Measurements from ENCODE around the gene EIF4H. TPM values are rescaled to one million over a fixed set of nuclear protein-coding genes. Genes with fewer than 3 reads are reported as not detected.
"Not testable (repeated sequence)": the region's sequence is repeated elsewhere in the genome, so short reads cannot be mapped to it uniquely, and the experiment has no call there.

EIF4H gene
- total RNA-seq, 1 donor from 2014 or later, result 308 TPM

DNA sequence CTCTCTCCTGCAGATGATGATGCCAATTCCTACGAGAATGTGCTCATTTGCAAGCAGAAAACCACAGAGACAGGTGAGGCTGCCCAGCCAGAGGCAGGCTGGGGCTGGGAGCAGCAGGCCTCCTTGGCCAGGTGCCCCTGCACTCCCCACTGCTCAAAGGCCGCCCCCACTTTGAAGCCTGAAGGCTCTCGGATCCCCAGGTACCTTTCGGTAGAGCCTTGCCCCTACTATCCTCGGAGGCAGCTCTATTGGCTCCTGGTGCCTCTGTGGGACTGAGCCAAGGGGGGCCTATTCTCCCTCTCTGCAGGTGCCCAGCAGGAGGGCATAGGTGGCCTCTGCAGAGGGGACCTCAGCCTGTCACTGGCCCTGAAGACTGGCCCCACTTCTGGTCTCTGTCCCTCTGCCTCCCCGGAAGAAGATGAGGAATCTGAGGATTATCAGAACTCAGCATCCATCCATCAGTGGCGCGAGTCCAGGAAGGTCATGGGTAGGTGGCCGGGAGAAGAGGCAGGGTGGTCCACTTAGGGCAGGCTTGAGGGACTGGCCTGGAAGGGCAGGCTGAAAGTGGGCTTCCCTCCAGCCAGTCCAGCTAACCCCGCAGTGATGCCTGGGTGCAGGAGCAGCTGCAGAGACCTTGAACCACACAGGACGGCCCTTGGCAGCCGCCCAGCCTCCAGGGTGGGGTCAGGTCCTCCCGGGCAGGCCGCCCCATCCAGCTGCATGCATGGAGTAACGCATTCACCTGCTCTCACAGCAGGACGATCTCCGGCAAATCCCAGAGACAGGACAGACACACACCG, 49.8 kb downstream of the EIF4H start:
- DNase-seq (ENCODE audit: low read depth), result peak; percentile 46

DNA sequence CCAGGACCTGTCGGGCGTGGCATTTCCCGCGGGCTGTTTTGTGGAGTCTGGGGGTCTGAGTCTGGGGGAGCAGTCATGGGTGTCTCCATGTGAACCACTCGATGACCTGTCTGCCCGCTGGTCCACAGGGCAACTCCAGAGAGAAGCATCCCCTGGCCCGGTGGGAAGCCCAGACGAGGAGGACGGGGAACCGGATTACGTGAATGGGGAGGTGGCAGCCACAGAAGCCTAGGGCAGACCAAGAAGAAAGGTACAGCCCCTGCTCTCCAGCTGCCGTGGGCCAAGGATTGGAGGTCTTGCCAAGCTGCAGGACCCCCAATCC, 50.3 kb downstream of the EIF4H start:
- DNase-seq (ENCODE audit: low read depth), result no peak

DNA sequence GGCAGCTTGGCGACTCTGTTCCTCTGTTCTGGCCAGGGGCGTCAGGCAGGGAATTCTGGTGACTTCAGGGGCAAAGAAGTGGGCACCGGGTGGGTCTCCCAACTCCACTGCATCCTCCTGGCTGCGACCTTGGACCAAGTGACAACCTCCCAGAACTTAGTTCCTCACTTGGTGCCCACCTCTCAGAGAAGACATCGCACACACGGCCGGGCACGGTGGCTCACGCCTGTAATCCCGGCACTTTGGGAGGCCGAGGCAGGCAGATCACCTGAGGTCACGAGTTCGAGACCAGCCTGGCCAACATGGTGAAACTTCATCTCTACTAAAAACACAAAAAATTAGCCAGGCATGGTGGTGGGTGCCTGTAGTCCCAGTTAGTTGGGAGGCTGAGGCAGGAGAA, 50.8 kb downstream of the EIF4H start:
- not testable (repeated sequence) for DNase-seq (ENCODE audit: low read depth)

DNA sequence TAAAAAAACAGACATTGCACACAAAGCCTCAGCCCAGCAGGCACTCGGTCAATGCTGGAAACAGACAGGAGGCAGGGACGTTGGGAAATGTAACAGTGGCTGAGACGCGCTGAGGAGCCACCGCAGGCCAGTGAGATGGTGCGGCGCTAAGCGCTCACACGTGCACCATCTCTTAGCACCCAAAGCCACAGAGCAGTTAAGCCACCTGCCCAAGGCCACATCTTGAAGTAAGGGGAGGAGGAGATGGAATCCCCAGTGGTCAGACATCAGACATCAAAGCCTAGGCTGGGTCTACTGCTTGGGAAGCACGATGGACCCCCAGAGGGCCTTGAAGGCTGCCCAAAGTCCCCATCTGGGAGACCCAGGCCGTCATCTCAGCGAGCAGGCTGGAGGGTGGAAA, 51.2 kb downstream of the EIF4H start:
- no peak for DNase-seq (ENCODE audit: low read depth)

DNA sequence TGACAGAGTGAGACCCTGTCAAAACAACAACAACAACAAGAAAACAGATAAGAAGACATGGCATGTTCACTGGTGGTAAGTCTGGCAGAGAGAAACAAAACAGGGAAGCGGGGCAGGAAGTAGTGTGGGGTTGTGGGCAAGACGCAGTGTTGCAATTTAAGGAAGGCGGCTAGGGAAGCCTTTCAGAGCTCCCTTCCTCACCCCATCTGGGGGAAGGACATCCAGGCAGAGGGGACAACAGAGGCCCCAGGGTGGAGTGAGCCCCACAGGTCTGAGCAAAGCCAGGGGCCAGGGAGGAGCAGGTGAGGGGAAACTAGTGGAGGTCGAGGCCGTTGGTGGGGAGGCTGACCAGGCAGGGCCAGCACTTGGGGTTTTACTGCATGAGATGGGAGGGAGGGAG, 52.5 kb downstream of the EIF4H start:
- DNase-seq (ENCODE audit: low read depth), result no peak

DNA sequence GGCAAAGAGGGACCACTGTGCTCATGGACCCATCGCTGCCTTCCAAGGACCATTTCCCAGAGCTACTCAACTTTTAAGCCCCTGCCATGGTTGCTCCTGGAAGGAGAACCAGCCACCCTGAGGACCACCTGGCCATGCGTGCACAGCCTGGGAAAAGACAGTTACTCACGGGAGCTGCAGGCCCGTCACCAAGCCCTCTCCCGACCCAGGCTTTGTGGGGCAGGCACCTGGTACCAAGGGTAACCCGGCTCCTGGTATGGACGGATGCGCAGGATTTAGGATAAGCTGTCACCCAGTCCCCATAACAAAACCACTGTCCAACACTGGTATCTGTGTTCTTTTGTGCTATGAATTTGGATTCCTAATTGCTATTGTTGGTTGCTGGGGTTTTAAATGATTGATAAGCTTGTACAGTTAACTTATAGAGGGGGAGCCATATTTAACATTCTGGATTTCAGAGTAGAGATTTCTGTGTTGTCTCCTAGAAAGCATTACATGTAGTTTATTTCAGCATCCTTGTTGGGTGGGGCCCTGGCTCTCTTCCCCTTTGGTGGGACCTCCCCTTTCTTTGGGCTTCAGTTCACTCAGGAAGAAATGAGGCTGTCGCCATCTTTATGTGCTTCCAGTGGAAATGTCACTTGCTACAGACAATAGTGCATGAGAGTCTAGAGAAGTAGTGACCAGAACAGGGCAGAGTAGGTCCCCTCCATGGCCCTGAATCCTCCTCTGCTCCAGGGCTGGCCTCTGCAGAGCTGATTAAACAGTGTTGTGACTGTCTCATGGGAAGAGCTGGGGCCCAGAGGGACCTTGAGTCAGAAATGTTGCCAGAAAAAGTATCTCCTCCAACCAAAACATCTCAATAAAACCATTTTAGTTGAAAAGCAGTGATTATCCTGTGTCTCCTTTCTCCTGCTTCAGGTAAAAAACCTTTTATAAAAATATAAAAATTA, 55.1 kb downstream of the EIF4H start:
- DNase-seq (ENCODE audit: low read depth), result no peak

DNA sequence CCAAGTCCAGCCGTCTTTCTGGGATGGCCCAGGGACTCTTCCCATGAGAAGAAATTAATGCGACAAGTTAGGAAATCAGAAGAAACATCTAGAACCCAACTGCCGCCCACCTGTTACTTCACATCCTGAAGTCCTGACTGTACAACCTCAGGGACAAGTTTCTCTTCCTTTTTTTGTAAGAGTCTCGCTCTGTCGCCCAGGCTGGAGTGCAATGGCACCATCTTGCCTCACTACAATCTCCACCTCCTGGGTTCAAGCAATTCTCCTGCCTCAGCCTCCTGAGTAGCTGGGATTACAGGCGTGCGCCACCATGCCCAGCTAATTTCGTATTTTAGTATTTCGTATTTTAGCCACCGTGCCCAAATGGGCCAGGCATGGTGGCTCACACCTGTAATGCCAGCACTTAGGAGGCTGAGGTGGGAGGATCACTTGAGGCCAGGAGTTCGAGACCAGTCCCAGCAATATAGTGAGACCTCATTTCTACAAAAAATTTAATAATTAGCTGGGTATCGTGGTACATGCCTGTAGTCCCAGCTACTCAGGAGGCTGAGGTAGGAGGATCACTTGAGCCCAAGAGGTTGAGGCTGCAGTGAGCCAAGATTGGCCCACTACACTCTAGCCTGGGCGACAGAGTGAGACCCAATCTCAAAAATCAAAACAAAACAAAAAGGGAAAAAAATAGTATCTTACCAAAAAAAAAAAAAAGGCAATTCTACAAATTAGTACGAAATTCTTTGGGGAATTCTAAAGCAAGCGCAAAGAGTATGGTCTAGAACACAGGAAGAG, 56.5 kb downstream of the EIF4H start:
- DNase-seq (ENCODE audit: low read depth), result no peak

DNA sequence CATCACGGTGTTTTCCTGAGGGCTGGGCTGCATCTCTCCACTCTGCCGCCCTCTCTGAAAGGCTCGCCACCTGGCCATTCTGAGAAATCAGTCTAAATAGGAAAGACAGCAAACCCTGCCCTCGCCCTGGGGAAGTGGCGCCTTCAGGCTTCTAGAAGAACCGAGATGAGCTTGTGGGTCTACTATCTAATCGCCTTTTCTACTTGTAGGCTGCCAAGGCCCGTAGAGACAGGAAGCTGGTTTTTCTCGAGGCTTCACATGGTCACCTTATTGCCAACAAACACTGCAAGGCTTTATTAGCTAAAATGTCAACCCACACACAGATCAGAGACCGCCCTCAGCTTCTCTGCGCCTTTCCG, 57.1 kb downstream of the EIF4H start:
- DNase-seq (ENCODE audit: low read depth), result no peak

DNA sequence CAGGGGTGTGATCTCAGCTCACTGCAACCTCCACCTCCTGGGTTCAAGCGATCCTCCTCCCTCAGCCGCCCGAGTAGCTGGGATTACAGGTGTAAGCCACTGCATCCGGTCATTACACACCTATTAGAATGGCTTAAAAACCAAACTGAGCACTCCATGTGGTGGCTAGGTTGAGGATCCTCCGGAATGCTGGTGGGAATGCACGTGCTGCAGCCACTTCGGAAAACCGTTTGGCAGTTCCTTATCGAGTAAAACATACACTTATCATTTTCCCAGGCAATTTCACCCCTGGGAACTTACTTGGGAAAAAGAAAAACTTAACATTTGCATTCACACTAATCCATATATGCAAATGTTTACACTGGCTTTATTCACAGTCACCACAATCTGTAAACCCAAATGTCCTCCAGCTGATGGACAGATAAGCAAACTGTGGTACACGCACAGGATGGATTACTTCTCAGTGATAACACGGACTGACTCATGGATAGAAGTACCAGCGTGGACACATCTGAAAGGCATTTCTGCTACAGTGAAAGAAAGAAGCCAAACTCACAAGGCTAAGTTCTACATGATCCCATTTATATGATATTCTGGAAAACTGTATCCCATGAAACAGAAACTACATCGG, 59.6 kb downstream of the EIF4H start:
- DNase-seq (ENCODE audit: low read depth), result no peak

DNA sequence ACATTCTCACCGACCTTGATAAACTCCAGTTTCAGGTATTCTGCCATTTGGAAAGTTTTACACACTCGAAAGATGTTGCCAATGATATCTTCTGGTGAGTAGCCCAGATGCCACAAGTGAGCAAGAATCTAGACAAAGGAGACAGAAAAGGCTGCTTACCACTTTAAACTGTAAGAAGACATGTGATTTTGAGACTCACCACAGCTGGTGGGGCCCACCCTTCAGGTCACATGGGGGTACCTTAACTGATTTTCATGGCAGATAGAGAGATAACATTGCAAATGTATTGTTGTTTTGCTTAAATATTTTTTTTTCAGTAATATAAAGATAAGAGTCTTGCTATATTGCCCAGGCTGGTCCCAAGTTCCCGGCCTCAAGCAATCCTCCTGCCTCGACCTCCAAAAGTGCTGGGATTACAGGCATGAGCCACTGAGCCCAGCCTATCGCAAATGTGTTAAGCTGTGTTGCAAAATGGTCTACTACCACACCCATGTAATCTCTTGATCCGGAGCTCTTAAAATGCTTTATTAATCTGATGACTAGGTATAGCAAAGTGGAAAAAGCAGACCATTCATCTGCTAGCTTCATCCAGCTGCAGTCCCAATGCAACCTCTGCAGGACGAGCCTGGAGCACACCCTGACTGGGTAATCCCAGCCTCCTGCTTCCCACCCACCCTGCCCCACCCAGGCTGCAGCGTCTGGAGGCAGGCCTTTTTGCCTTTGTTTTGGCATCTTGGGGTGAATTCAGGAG, 61.5 kb downstream of the EIF4H start:
- no peak for DNase-seq (ENCODE audit: low read depth)

DNA sequence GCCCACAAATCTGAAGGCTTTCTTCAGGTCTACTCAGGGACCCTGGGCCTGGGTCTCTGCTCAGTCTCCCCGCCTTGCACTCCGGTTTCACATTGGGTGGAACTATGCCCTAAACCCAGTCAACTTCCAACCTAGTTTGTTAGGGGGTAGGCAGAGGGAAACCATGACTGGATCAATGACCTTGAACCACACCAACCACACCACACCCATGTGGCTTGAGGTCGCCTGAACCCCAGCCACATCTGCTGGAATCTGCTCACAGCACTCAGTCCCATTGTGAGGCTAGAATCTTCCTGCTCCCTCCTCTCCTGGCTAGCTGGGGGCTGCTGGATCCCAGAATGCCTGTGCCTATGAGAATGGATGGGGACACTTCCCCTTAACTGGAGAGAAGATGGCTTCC, 62.1 kb downstream of the EIF4H start:
- DNase-seq (ENCODE audit: low read depth), result peak; percentile 78

DNA sequence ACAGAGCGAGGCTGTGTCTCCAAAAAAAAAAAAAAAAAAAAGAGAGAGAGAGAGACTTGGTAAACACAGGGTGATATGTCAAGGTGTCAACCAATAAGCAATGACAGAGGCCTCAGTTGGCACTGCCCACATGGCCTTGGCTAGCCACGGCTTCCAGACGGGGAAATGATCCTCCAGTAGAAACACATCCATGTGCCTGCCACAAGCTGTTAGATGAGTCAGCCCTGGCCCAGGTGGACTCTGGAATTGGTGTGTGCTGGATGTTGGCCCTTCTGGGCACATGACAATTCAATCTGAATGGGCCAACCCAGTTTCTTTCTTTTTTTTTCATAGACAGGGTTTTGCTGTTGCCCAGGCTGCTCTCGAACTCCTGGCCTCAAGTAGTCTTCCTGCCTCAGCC, 66.3 kb downstream of the EIF4H start:
- peak; percentile 21 for DNase-seq (ENCODE audit: low read depth)

DNA sequence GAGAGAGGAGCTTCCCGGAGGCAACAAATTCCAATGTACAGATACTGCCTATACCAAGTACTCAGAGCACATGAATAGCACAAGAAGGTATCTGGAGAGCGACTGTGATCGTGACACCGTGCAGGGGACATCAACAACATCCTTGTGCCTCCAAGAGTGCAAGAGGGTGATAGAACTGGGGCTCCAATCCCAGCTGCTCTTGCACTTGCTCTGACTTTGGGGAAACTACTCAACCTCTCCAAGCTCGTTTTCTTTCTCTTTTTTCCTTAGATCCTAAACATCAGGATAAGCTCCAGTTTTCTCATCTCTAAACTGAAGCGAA, 67.9 kb downstream of the EIF4H start:
- no peak for DNase-seq (ENCODE audit: low read depth)

DNA sequence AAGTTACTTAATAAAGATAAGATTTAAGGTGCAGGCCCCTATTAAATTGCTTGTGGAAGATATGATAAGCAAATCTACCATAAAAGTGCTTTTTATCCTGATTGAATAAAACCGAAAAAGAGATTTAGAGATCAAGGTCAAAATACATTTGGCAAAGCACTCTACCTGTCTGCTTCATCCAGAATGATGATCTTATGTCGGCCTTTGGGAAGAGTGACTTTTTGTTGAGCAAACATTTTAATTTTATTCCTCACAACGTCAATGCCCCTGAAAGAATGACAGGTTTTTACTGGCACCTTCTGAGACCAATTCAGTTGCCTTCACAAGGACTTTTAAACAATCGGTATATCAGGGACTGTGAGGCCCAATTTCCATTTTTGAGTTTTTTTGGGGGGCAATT, 72.3 kb downstream of the EIF4H start:
- no peak for DNase-seq (ENCODE audit: low read depth)

MicroRNAs within 50 kb of the gene (microRNA counts, 767-probe panel; counts per million panel counts)
- not detected for microRNA hsa-miR-590-3p
- not detected for microRNA hsa-miR-590-5p

Small RNA genes within 50 kb of the gene (microRNA-seq; reads per million reads assigned to microRNA genes)
- gene MIR590, result 552 reads per million, percentile 74 among the genes with 10 or more reads in this experiment

Other genes with a start within 250 kb of the EIF4H start
- gene ELN, start 146.2 kb upstream of the EIF4H start, total RNA-seq, result 12.1 and 16.6 TPM in 2 replicates
- gene LIMK1, start 90.6 kb upstream of the EIF4H start, total RNA-seq, result 47.8 and 49.9 TPM in 2 replicates
- 0.78 and 1.2 TPM in 2 replicates for gene LAT2, start 35.6 kb downstream of the EIF4H start, total RNA-seq
- 12.1 and 13.0 TPM in 2 replicates for gene RFC2, start 80.0 kb downstream of the EIF4H start, total RNA-seq
- gene CLIP2, start 115.1 kb downstream of the EIF4H start, total RNA-seq, result 14.5 and 22.7 TPM in 2 replicates